Right ventricle myocardium superior (tissue), 1 donor: ENCODE data around the gene FYN. TPM values are rescaled to one million over a fixed set of nuclear protein-coding genes. Genes with fewer than 3 reads are reported as not detected.
"Not testable (repeated sequence)": the region's sequence is repeated elsewhere in the genome, so short reads cannot be mapped to it uniquely, and the experiment has no call there.

Source experiments
- ATAC-seq: fragments of 200-7000 bp; cut with Tn5 transposase; one replicate; pipeline ENCODE4 v1.9.1; 2020; ENCODE audit warnings: mild to moderate bottlenecking; ENCODE audit not compliant: poor library complexity
- DNase-seq: peaks from one replicate; pipeline ENCODE4 v3.0.0-alpha.2; 2020
- intact Hi-C: fragments of 100-400 bp; cut with DNase I; formaldehyde crosslinking; loops from one replicate; pipeline ENCODE4 v1.11.2; 2022
- total RNA-seq: library from RNA; stranded (reverse); fragmentation: NEBNext Ultra II Directional; extraction: Animal tissue kit (Norgen Biotek cat#: 25700); gene quantifications from one replicate; pipeline ENCODE4 v1.2.1, GENCODE V29; 2021
- donor health status: DM: no; HTN: yes; CAD: no; lungs with severe emphysema.

FYN gene
- total RNA-seq, 1 donor from 2014 or later = 40.6 TPM

GRCh38 chr6:111802015-111802414 is 71.2 kb downstream of the FYN start:
- intact Hi-C loops = no loop called here
- DNase-seq (no peak), ATAC-seq (no peak)

GRCh38 chr6:111800821-111801220 is 72.4 kb downstream of the FYN start:
- ATAC-seq (no peak), DNase-seq (no peak)
- intact Hi-C loops = no loop called here

- ATAC-seq (no peak), DNase-seq (no peak)
- intact Hi-C loops = no loop called here
These were observed 72.9 kb downstream of the FYN start for GRCh38 chr6:111800259-111800765.

- DNase-seq (no peak), ATAC-seq (no peak)
- intact Hi-C loops = no loop called here
These were observed 73.5 kb downstream of the FYN start for GRCh38 chr6:111799576-111800258.

- DNase-seq (no peak), ATAC-seq (no peak)
- intact Hi-C loops = no loop called here
These were observed 74.9 kb downstream of the FYN start for GRCh38 chr6:111798281-111798725.

- intact Hi-C loops = no loop called here
- DNase-seq (no peak), ATAC-seq (no peak)
These were observed 76.8 kb downstream of the FYN start for GRCh38 chr6:111796310-111796918.

- no peak for ATAC-seq
- no peak for DNase-seq
- intact Hi-C loops = no loop called here
These were observed 77.7 kb downstream of the FYN start for GRCh38 chr6:111795558-111795957.

GRCh38 chr6:111794727-111795452 is 78.4 kb downstream of the FYN start:
- ATAC-seq (no peak), DNase-seq (no peak)
- intact Hi-C loops = no loop called here

- ATAC-seq = no peak
- intact Hi-C loops = no loop called here
These were observed 79.0 kb downstream of the FYN start for GRCh38 chr6:111794300-111794699.

GRCh38 chr6:111793711-111794111 is 79.5 kb downstream of the FYN start:
- intact Hi-C loops = no loop called here
- ATAC-seq (no peak), DNase-seq (no peak)

More at GRCh38 chr6:111794300-111794699, 79.0 kb downstream of the FYN start:
- DNase-seq = no peak

GRCh38 chr6:111792914-111793700 is 80.1 kb downstream of the FYN start:
- no peak for ATAC-seq
- intact Hi-C loops = no loop called here
- DNase-seq = no peak

GRCh38 chr6:111792241-111792640 is 81.0 kb downstream of the FYN start:
- intact Hi-C loops = no loop called here
- DNase-seq (no peak), ATAC-seq (no peak)

GRCh38 chr6:111791415-111791814 is 81.8 kb downstream of the FYN start:
- ATAC-seq (peak; percentile 47), DNase-seq (no peak)
- intact Hi-C loops = no loop called here

GRCh38 chr6:111789598-111789997 is 83.7 kb downstream of the FYN start:
- intact Hi-C loops = no loop called here
- DNase-seq = peak; percentile 62
- peak; percentile 86 for ATAC-seq

GRCh38 chr6:111788379-111789276 is 84.6 kb downstream of the FYN start:
- no peak for ATAC-seq
- DNase-seq = no peak
- intact Hi-C loops = no loop called here

- ATAC-seq, intact Hi-C loops, DNase-seq: not testable (repeated sequence)
These were observed 87.1 kb downstream of the FYN start for GRCh38 chr6:111786151-111786550.

- DNase-seq (no peak), ATAC-seq (peak; percentile 29)
- intact Hi-C loops = no loop called here
These were observed 88.8 kb downstream of the FYN start for GRCh38 chr6:111784433-111784832.

- DNase-seq (no peak), ATAC-seq (no peak)
- intact Hi-C loops = no loop called here
These were observed 90.3 kb downstream of the FYN start for GRCh38 chr6:111782887-111783466.
